Stimulated activated naive CD8-positive, alpha-beta T cell treated with anti-CD3 and anti-CD28 coated beads, Interleukin-15, Interleukin-2, amounts not matched to agents 100 ng/mL and 50 ng/mL, for 24 hours (primary cell): Measurements from ENCODE around the gene DSE.

Source experiments
- H3K27ac Mint-ChIP-seq: one replicate; pipeline ENCODE4 v1.8.0; 2021; ENCODE audit warnings: mild to moderate bottlenecking, mixed read lengths
- H3K27me3 Mint-ChIP-seq: one replicate; pipeline ENCODE4 v1.8.0; 2021; ENCODE audit warnings: mixed read lengths
- H3K36me3 Mint-ChIP-seq: one replicate; pipeline ENCODE4 v1.8.0; 2021; ENCODE audit warnings: low read depth, mixed read lengths
- H3K4me1 Mint-ChIP-seq: one replicate; pipeline ENCODE4 v1.8.0; 2021; ENCODE audit warnings: low read depth, mixed read lengths
- H3K4me3 Mint-ChIP-seq: one replicate; pipeline ENCODE4 v1.8.0; 2021; ENCODE audit warnings: mild to moderate bottlenecking, mixed read lengths
- H3K9me3 Mint-ChIP-seq: one replicate; pipeline ENCODE4 v1.8.0; 2021; ENCODE audit warnings: mixed read lengths

Gene DSE

GRCh38 chr6:116349216-116349615 is 21.5 kb upstream of the DSE start:
- no peaks in the 10 kb centered on the region for H3K36me3 Mint-ChIP-seq
- H3K9me3 Mint-ChIP-seq: peaks cover 3% of the 10 kb centered on the region
- no peak overlapping the region for H3K27ac Mint-ChIP-seq
- no peak overlapping the region for H3K4me3 Mint-ChIP-seq
- no peaks in the 10 kb centered on the region for H3K4me1 Mint-ChIP-seq
- no peaks in the 10 kb centered on the region for H3K27me3 Mint-ChIP-seq

DNA sequence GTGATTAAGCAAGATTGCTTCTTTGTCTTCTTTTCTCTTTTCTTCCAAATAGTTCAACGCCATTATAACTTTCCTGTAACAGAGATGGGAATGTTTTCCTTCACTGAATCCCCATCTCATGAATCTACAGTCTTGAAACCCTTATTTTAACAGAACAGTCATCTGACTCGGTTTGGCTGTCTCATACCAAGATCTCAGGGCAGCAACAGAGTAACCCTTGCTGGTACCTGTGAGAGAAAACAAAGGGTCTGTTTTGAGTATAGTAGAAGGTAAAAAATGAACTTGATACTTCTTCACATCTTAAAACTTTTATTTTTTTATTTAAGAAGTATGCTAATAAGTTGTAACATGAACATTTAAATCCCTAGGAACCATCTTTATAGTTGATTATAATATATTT is 19.6 kb upstream of the DSE start:
- Mint-ChIP-seq H3K4me3 (no peak overlapping the region), H3K9me3 (no peaks in the 10 kb centered on the region), H3K27ac (no peak overlapping the region), H3K4me1 (no peaks in the 10 kb centered on the region), H3K36me3 (no peaks in the 10 kb centered on the region), H3K27me3 (no peaks in the 10 kb centered on the region)

DNA sequence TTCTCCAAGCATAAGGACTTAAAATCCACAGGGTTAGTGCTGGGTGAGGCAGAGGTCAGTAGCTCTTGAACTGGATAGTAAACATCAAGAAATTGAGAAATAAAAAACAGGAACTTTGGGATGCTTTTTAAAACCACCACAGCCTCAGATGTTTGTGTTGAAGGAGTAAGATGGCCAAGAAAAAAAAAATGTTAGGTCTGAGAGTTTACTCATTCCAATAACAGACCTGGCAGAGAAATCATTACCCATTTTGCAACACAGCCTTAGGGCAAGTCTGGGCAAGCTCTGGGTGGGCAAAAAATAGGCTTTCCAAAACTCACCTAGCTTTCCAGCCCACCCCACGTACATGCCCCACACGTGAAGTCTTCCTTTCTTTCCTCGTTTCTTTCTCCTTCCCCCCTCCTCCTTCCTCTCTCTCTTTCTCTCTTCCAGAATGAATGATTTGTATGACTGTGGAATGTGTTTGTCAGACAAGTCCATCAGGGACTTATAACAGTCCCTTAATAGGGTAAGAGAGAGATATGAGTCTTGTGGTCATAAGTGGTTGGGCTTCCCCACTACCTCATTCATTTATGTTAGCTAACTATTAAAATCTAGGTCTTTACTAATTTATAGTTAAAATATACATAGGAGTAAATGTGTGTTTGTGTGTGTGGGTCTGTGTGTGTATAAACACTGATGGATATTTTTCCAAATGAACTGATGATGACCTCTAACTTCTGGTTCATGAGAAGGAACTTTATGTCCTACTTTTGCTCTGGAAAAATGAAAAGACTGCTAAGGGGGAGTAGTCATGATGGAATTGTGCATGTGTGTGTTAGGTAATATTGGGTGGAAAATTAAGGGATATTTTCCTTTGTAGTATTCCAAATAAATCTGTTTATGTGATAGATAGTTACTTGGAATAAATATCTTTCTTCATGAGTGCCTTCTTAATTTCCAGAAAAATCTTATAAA is 18.0 kb upstream of the DSE start:
- no peak overlapping the region for H3K4me3 Mint-ChIP-seq
- no peak overlapping the region for H3K27ac Mint-ChIP-seq
- H3K4me1 Mint-ChIP-seq: no peaks in the 10 kb centered on the region
- H3K27me3 Mint-ChIP-seq: no peaks in the 10 kb centered on the region
- H3K9me3 Mint-ChIP-seq: no peaks in the 10 kb centered on the region
- no peaks in the 10 kb centered on the region for H3K36me3 Mint-ChIP-seq

- Mint-ChIP-seq H3K27me3 (no peaks in the 10 kb centered on the region), H3K27ac (no peak overlapping the region), H3K4me3 (no peak overlapping the region), H3K4me1 (no peaks in the 10 kb centered on the region), H3K36me3 (no peaks in the 10 kb centered on the region), H3K9me3 (no peaks in the 10 kb centered on the region)
Measured at GRCh38 chr6:116354236-116354635, 16.5 kb upstream of the DSE start.

- no peaks in the 10 kb centered on the region for H3K9me3 Mint-ChIP-seq
- no peak overlapping the region for H3K27ac Mint-ChIP-seq
- H3K4me3 Mint-ChIP-seq: no peak overlapping the region
- no peaks in the 10 kb centered on the region for H3K4me1 Mint-ChIP-seq
- no peaks in the 10 kb centered on the region for H3K27me3 Mint-ChIP-seq
- no peaks in the 10 kb centered on the region for H3K36me3 Mint-ChIP-seq
Measured at GRCh38 chr6:116355796-116356195, 15.0 kb upstream of the DSE start.

GRCh38 chr6:116359131-116359530 is 11.6 kb upstream of the DSE start:
- Mint-ChIP-seq H3K4me3 (no peak overlapping the region), H3K27me3 (no peaks in the 10 kb centered on the region), H3K4me1 (no peaks in the 10 kb centered on the region), H3K36me3 (no peaks in the 10 kb centered on the region), H3K27ac (no peak overlapping the region), H3K9me3 (no peaks in the 10 kb centered on the region)

GRCh38 chr6:116359835-116360234 is 10.9 kb upstream of the DSE start:
- Mint-ChIP-seq H3K4me1 (no peaks in the 10 kb centered on the region), H3K4me3 (no peak overlapping the region), H3K9me3 (no peaks in the 10 kb centered on the region), H3K27me3 (no peaks in the 10 kb centered on the region), H3K27ac (no peak overlapping the region), H3K36me3 (no peaks in the 10 kb centered on the region)

GRCh38 chr6:116362276-116362675 is 8.5 kb upstream of the DSE start:
- H3K4me1 Mint-ChIP-seq: no peaks in the 10 kb centered on the region
- H3K36me3 Mint-ChIP-seq: no peaks in the 10 kb centered on the region
- no peaks in the 10 kb centered on the region for H3K9me3 Mint-ChIP-seq
- H3K4me3 Mint-ChIP-seq: no peak overlapping the region
- no peaks in the 10 kb centered on the region for H3K27me3 Mint-ChIP-seq
- no peak overlapping the region for H3K27ac Mint-ChIP-seq

GRCh38 chr6:116363759-116364158 is 7.0 kb upstream of the DSE start:
- Mint-ChIP-seq H3K27me3 (peaks cover 5% of the 10 kb centered on the region), H3K4me1 (peaks cover 8% of the 10 kb centered on the region), H3K9me3 (no peaks in the 10 kb centered on the region), H3K4me3 (no peak overlapping the region), H3K27ac (no peak overlapping the region), H3K36me3 (no peaks in the 10 kb centered on the region)

GRCh38 chr6:116364321-116364720 is 6.4 kb upstream of the DSE start:
- peaks cover 9% of the 10 kb centered on the region for H3K4me1 Mint-ChIP-seq
- H3K27ac Mint-ChIP-seq: no peak overlapping the region

DNA sequence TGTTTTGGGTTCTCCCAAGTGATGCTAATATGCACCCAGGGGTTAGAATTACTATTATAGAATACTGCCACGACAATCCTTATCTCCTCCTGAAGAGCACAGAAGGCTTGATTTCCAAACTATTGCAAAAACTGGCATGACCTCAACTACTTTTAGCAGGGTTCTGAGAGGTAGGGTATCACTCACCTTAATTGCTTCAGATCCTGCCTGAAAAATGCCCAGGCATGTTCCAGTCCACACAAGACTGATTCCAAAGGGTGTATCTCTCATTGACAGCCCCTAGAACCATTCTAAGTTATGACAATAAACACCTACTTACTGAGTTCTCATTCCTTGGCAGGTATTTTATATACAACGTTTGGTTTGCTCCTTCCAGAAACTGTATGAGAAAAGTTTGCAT is 5.0 kb upstream of the DSE start:
- no peak overlapping the region for H3K27ac Mint-ChIP-seq

More at GRCh38 chr6:116364321-116364720, 6.4 kb upstream of the DSE start:
- Mint-ChIP-seq H3K4me3 (no peak overlapping the region), H3K27me3 (peaks cover 5% of the 10 kb centered on the region), H3K9me3 (no peaks in the 10 kb centered on the region), H3K36me3 (no peaks in the 10 kb centered on the region)

DNA sequence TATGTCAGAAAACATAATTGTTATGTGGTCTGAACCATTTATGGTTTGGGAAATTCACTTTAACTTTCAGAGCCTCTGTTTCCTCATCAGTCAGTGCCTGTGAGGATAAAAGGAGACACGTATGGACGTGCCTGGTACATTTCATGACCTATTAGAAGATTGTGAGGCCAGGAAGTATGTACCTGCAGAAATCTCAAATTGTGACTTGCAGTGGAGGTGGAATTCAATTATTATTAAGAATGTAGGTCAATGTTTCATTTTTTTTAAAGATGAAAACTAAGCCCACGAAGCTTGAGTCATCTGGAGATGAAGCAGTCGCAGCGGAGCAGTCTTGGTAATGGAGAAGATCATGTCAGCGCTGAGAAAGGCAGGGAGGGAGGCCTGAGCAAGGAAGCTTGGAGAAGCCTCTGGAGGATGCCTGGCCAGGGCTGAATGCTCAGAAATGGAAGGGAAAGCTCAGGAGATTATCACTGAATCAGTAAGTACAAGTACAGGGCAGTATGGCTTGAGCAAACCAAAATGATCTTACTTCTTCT is 3.9 kb upstream of the DSE start:
- Mint-ChIP-seq H3K36me3 (no peaks in the 10 kb centered on the region), H3K27me3 (peaks cover 14% of the 10 kb centered on the region), H3K9me3 (no peaks in the 10 kb centered on the region), H3K4me1 (peaks cover 24% of the 10 kb centered on the region), H3K4me3 (no peak overlapping the region), H3K27ac (no peak overlapping the region)

More for the DNA sequence above, 5.0 kb upstream of the DSE start:
- H3K27me3 Mint-ChIP-seq: peaks cover 12% of the 10 kb centered on the region
- no peaks in the 10 kb centered on the region for H3K36me3 Mint-ChIP-seq
- H3K9me3 Mint-ChIP-seq: no peaks in the 10 kb centered on the region
- peaks cover 19% of the 10 kb centered on the region for H3K4me1 Mint-ChIP-seq
- no peak overlapping the region for H3K4me3 Mint-ChIP-seq

DNA sequence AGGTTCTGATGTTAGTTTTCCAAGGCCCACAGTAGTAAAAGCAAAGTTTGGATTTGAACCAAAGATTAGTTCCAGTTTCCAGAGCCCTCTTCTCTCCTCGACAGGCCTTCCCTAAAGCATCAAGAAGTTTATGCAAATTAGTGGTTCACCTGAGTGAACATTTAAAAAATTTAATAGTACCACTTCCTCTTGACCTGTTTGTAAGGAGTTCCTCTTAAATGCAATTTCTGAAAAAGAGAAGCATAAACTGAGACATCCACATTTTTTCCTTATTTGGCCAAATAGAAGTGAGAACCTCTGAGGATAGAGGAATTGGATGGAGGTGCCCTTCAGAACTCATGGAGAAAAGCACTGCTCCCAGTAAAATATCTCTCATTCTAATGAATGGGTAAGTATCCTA is 1.2 kb upstream of the DSE start:
- Mint-ChIP-seq H3K27ac (peak overlapping the region; percentile 34), H3K27me3 (peaks cover 31% of the 10 kb centered on the region), H3K9me3 (no peaks in the 10 kb centered on the region), H3K36me3 (no peaks in the 10 kb centered on the region), H3K4me3 (peak overlapping the region; percentile 79), H3K4me1 (peaks cover 24% of the 10 kb centered on the region)

DNA sequence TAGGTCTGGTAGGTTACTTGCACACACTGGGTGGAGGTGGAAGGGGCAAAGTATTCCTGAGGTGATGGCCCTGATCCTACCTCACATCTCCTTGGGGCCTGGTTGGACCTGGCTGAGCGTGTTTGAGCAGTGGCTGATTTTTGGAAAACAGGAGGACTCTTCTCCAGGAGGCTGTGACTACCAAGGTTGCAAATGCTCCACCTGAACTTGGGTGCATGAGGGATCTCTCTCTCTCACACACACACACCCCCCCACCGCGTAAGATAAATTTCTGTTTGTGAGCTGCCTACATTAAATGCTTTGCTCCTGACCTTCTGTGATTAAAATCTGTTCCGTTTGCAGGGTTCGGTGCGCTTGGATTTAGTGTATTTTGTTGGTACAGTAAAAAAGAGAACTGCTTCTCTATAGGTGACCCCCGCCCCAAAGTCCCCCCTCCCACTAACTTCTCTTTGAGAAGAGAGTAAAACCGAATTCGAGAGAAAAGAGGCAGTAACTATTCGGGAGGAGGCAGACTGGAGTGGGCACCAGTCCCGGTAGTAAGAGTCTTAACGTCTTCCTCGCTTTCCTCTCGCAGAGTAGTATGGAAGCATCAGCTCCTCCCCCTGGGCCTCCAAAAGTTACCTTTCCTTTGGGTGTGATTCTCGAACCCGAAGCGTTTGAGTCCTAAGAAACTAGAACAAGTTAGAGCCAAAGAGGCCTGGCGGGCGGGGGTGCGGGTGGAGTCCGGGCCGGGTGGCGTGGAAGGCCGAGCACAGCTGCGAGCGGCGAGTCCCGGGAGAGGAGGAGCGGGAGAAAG is 585 bp upstream of the DSE start:
- Mint-ChIP-seq H3K4me1 (peaks cover 24% of the 10 kb centered on the region), H3K4me3 (peak overlapping the region; percentile 79), H3K27me3 (peaks cover 33% of the 10 kb centered on the region), H3K9me3 (no peaks in the 10 kb centered on the region), H3K27ac (peak overlapping the region; percentile 34), H3K36me3 (no peaks in the 10 kb centered on the region)
